Putamen (tissue), 1 donor: ENCODE results near the gene TECTA.
"Not testable (repeated sequence)": the region's sequence is repeated elsewhere in the genome, so short reads cannot be mapped to it uniquely, and the experiment has no call there.

Source experiments
- DNase-seq: peaks from one replicate; pipeline ENCODE4 v3.0.0-alpha.2; 2016; ENCODE audit warnings: low spot score

Gene TECTA

DNA sequence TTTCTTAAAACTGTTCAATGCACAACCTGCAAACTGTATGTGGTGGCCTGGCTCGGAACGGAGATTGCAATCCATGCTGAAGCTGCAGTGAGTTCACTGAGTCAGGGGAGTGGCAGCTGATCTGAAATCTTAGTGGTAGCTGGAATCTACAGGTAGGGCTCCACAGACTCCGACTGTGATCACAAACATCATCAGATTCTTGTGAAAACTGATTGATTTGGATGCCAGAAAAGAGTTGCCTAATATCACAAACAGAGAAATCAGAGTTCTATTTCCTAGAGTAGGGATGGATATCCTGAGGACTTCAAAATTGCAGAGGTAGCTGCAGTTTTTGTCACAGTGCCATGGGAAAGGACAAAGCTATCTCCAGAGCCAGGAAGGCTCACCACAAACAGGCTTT is 134.0 kb downstream of the TECTA start:
- no peak for DNase-seq

DNA sequence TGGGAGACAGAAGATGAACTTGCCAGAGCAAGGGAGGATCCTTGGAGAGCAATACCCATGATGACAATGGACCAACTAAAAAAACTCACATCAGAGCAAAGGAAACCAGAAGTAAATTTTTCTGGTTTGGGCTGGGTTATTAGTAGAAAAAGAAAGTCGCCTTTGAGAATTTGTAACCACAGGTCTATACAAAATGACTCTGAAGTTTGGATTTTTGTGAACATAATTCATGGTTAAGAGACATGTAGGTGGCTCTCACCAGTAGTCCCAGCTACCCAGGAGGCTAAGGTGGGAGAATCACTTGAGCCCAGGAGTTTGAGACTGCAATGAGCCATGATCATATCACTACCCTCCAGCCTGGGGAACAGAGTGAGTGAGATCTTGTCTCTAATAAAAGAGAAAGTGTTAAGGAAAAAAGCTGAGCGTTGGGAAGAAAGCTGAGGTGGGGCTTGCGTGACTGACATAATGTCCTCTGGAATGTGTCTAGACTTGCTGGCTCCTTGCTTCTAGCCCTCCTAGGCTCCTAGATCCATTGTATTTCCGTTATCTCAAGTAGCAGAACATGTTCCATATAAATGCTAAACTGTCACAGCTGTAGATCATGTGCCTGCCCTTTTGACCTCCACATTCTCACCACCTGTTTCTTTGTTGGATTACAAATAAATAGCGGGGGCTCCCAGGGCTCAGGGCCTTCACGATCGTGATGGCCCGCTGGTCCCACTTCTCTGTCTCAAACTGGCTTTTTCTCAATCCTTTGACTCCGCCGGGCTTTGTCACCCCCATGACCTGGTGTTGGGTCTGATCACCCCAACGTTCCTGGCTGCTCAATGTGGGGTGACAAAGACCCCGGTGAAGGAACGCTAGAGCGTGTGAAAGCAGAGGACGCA is 135.3 kb downstream of the TECTA start:
- DNase-seq, result no peak

GRCh38 chr11:121237247-121237646 is 136.2 kb downstream of the TECTA start:
- not testable (repeated sequence) for DNase-seq

GRCh38 chr11:121237686-121238658 is 136.9 kb downstream of the TECTA start:
- no peak for DNase-seq

DNA sequence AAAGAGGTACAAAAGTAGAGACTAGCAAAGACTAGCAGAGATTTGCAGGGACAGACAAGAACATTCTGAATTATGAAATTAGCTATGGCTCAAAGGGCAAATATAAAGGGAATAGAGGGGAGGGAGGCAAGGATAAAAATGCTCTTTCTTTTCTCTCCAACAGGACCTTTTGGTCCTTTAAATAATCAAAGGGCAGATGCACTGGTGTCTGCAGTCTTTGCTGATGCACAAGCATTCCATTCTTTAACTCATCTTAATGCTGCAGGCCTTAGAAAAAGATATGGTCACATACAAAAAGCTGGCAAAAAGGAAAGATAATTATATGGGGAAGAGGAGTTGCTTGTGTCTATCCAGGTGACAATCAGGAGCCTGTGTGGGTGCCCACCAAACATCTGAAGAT is 137.9 kb downstream of the TECTA start:
- no peak for DNase-seq

DNA sequence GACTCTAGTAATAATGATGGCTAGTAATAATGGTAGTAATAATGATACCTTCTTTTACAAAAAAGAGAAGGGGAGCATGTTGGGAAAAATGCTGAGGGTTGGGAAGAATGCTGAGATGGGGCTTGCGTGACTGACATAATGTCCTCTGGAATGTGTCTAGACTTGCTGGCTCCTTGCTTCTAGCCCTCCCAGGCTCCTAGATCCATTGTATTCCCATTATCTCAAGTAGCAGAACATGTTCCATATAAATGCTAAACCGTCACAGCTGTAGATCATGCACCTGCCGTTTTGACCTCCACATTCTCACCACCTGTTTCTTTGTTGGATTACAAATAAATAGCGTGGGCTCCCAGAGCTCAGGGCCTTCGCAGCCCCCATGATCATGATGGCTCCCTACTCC is 139.0 kb downstream of the TECTA start:
- DNase-seq, result not testable (repeated sequence)

- no peak for DNase-seq
Measured at GRCh38 chr11:121240650-121241303, 139.7 kb downstream of the TECTA start.
